Astrocyte of the cerebellum (primary cell): Measurements from ENCODE around the gene GEMIN7.

Experiments
- DNase-seq: peaks from one replicate; pipeline ENCODE4 v3.0.0-alpha.2; 2011; ENCODE audit warnings: low read depth
- H3K4me3 ChIP-seq: 2 replicates; pipeline ENCODE4 v1.5.1; 2011; ENCODE audit warnings: mild to moderate bottlenecking, low read depth, low read length, moderate library complexity
- in situ Hi-C: cut with HindIII; loops from 2 replicates; pipeline ENCODE4 v1.10.0; 2017; ENCODE audit warnings: low sequenced_read_pairs
- TF ChIP-seq, protein P1 (sequence below): IDR thresholded peaks from 2 replicates; pipeline ENCODE4 v1.5.1; 2012; ENCODE audit warnings: low read length, low read depth, moderate library complexity, mild to moderate bottlenecking; ENCODE audit errors: missing control alignments

The GEMIN7 gene

DNA sequence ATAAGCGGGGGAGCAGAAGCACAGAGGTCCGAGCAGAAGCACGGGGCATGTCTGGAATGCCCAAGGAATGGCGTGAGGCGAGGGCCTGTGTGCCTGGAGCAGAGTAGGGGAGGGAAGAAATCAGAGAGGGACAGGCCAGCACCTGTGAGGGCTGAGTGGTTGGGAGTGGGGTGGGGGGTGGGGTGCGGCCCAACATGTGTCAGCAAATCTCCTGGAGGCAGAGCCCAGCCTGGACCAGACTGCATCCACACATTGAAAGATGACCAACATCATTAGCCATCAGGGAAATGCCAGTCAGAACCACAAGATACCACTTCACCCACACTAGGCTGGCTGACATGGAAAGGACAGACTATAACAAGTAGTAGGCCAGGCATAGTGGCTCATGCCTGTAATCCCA is 29.0 kb upstream of the GEMIN7 start:
- in situ Hi-C loops = no loop called here
- TF ChIP-seq, protein P1, sequence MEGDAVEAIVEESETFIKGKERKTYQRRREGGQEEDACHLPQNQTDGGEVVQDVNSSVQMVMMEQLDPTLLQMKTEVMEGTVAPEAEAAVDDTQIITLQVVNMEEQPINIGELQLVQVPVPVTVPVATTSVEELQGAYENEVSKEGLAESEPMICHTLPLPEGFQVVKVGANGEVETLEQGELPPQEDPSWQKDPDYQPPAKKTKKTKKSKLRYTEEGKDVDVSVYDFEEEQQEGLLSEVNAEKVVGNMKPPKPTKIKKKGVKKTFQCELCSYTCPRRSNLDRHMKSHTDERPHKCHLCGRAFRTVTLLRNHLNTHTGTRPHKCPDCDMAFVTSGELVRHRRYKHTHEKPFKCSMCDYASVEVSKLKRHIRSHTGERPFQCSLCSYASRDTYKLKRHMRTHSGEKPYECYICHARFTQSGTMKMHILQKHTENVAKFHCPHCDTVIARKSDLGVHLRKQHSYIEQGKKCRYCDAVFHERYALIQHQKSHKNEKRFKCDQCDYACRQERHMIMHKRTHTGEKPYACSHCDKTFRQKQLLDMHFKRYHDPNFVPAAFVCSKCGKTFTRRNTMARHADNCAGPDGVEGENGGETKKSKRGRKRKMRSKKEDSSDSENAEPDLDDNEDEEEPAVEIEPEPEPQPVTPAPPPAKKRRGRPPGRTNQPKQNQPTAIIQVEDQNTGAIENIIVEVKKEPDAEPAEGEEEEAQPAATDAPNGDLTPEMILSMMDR = no peak
- H3K4me3 ChIP-seq = no peak overlapping the region
- DNase-seq = no peak

DNA sequence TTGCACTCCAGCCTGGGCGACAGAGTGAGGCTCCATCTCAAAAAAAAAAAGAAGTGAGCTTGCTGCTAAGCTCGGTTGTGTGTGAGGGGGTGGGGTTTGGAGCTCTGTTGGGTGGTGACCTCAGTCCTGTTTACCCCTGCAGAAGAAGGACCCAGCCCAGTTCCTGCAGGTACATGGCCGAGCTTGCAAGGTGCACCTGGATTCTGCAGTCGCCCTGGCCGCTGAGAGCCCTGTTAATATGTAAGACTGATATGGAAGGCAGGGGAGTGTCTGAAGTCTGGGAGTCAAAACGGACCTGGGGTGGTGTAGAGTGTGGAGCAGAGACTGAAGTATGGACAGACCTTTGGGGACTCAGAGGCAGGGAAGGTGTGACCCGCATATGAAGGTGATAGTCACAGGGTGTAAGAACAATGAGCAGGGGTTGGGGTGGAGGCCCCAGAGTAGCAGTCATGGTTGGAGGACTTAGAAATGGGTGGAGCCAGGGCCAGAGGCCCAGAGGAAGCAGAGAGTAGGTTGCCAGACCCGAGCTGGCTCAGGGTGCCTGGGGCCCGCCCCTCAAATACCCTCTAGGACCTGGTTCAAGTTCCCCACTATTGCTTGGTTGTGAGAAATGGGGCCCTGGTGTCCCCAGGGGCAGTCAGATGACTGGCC is 27.0 kb upstream of the GEMIN7 start:
- in situ Hi-C loops = no loop called here

DNA sequence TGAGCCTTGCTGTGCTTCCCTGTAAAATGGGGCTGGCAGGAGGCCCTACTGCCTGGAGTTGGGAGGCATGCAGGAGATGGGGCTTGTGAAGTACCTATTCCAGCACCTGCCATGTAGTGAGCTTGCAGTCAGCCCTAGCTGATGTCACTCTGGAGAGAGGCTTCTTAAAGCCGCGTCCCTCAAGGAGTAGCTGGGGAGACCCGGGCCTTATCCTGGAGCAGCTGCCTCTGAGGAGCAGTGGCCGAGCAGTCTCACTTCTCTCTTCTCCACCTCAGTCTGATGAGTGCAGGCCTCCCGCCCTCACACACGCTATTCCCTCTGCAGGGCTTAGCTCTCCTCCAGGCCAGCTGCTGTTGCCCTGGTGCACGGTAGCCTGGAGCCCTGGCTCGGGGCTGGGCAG is 22.2 kb upstream of the GEMIN7 start:
- in situ Hi-C loops = no loop called here
- DNase-seq = no peak
- no peak overlapping the region for H3K4me3 ChIP-seq
- TF ChIP-seq, protein P1 = no peak

More for the DNA sequence above, 27.0 kb upstream of the GEMIN7 start:
- DNase-seq = no peak
- TF ChIP-seq, protein P1 = no peak
- no peak overlapping the region for H3K4me3 ChIP-seq

DNA sequence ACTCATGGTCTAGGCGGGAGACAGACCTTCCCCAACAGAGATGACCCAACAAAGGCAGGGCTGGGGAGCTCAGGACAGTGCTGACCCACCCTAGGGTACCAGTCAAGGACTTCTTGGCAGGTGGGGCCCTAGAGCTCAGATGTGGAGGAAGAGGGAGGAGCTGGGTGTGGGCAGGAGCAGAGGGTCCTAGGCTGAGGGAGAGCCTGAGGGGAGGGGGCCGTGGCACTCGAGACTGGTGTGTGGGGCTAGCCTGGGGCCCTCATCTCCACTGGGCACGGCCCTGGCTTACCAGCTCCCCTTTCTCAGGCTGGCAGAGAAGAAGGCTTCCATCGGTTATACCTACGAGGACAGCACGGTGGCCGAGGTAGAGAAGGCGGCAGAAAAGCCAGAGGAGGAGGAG is 21.6 kb upstream of the GEMIN7 start:
- in situ Hi-C loops = no loop called here
- DNase-seq = no peak

DNA sequence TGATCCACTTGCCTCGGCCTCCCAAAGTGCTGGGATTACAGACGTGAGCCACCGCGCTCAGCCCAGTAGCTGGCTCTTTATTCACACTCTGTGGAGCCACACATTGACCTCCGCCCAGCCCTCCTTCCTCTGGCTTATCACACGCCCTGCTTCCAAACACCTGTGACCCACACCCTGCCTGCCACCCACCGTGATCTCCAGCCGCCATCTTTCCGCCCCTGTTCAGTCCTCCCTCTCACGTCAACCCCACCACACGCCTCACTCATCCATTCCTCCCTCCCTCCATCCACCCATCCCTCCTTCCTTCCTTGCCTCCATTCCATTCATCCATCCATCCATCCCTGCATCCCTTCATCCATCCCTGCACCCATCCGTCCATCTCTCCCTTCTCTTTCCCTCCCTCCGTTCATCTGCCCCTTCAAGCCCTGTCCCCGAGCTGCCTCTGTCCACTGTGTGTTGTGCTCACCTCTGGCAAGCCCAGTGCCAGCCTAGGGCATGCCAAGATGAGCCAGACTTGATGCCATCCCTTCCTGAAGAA is 20.4 kb upstream of the GEMIN7 start:
- TF ChIP-seq, protein P1 = no peak
- in situ Hi-C loops = no loop called here
- DNase-seq = no peak
- H3K4me3 ChIP-seq = no peak overlapping the region

More for the DNA sequence above, 21.6 kb upstream of the GEMIN7 start:
- TF ChIP-seq, protein P1 = no peak
- H3K4me3 ChIP-seq = no peak overlapping the region

DNA sequence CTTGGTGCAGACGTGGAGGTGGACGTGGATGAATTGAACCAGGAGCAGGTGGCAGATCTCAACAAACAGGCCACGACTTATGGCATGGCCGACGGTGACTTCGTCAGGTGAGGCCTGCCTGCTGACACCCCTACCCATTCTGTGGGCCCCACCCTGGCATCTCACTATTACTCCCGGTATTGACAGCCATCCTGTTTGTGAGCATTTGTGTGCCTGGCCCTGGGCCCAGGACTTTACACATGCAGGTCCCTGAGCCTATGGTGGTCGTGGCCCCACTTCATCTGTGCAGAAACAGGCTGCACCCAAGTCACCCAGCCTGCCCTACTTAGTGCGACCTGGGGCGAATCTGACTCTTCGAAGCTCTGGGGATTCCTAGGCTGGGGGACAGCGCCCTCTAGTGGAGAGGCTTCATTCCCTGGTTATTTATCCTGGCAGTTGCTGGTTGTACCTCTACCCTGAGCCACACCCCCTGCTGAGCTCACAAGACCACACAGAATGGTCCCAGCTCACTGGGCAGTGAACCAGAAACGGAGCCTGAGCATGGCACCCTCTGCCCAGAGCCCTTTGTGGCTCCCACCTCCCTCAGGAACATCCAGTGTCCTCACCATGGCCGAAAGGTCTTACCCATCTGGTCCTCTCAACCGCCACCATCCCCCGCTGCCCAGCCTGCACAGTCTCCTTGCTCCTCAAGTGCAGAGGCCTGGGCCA is 19.6 kb upstream of the GEMIN7 start:
- DNase-seq = peak; percentile 44
- in situ Hi-C loops = no loop called here
- H3K4me3 ChIP-seq = no peak overlapping the region
- TF ChIP-seq, protein P1 = peak; percentile 87
